Adipose tissue (tissue), 3 donors: ENCODE data around the gene TMEM138. TPM values are rescaled to one million over a fixed set of nuclear protein-coding genes. Genes with fewer than 3 reads are reported as not detected.
"Not testable (repeated sequence)": the region's sequence is repeated elsewhere in the genome, so short reads cannot be mapped to it uniquely, and the experiment has no call there.

Experiments used
- H3K27ac ChIP-seq: one replicate; pipeline ENCODE4 v1.5.1; 2013; ENCODE audit warnings: low read depth, low read length
- WGBS, 3 donors: extraction: QIAGEN DNeasy Blood & Tissue Kit; methylation state at CpG; one replicate each; pipeline ENCODE4 v1.1.7; 2013; 5-methylcytosine and 5-hydroxymethylcytosine counted together
- polyA plus RNA-seq, 3 donors: library from polyadenylated mRNA; stranded (reverse); fragments of 200-250 nt; gene quantifications; one replicate each; pipeline ENCODE4 v1.2.3, GENCODE V29; 2013
- donor health status: healthy with polysubstance abuse.
- donor health status: Bipolar disorder and iron deficiency.
- donor health status: healthy.

The TMEM138 gene
- polyA plus RNA-seq, 3 donors = 17.3 to 54.1 (median 46.8) TPM

GRCh38 chr11:61383859-61384258 is 21.7 kb downstream of the TMEM138 start:
- not testable (repeated sequence) for H3K27ac ChIP-seq
- WGBS, 3 donors = 92 to 98% (median 92%) methylated on average over 5 of the region's 5 CpGs

DNA sequence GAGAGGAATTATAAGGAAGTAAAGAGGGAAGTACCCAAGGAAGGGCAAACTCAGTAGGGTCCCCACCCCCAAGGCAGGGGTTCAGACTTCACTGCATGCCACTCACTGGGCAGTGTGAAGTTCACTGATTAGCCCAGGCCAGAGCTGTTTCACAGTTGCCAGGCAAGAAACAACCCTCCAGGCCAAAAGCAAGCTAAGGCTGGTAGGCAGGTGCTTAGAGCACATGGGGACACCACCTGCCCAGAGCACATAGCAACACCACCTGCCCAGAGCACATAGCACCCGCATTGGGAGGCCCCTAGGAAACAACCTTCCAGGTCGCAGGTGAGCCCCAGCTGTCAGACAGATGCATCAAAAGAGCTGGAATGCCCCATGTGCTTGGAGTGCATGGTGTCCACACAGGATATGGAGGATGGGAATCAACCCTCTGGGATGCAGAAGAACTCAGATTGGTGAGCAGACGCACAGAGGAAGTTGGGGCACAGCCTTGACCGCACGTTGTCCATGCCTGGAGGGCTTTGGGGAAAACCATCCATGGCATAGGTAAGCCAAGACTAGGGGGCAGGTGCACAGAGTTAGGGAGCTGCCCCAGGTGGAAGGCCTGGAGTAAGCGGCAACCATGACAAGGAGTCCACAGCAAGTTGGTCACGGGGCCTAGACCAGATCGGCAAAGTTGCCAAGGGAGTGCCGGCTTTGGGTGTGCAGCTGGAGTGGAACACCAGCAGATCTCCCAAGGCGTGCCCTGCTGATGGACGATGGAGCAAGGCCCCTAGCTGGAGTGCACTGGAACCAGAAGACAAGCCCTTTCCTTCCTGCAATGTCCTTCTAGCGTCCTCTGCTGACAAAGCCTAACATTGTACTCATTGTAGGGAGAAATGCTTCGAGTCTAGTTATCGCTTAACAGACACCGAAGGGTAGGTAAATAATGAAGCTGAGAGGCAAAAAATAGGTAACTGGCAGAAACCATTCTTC is 22.4 kb downstream of the TMEM138 start:
- no peak overlapping the region for H3K27ac ChIP-seq
- WGBS, 3 donors = 77 to 86% (median 85%) methylated on average over 15 of the region's 15 CpGs

- H3K27ac ChIP-seq = no peak overlapping the region
- WGBS, 3 donors = 52 to 73% (median 56%) methylated on average over 1 of the region's 1 CpG
These were observed 28.0 kb downstream of the TMEM138 start for GRCh38 chr11:61390161-61390560.

DNA sequence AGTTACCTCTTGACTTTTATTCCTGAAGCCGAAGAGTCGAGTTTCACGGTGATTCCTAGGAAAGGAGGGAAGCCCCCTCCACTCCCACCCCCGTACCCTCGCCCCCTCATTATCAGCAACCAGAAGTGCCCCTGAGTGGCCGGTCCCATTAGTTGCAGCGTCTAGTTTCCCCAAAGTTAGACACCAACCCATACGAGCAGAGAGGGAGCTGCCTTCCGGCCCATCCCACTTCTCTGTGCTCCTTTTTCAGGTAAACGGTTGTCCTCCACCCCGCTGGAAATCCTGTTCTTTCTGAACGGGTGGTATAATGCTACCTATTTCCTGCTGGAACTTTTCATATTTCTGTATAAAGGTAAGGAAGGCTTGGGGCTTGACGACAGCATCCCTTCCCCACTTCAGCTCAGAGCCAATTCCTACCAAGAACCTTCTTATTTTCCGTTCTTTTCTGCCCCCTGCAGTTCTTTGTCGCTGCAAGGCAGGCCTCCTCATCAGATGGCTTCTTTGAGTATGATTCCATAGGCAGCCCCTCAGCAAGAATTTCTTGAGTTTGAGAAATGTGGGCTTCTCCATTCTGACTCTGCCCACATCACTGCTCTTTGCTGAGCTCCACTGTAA is 30.9 kb downstream of the TMEM138 start:
- WGBS, 3 donors = 0 to 3% (median 2%) methylated on average over 15 of the region's 15 CpGs
- no peak overlapping the region for H3K27ac ChIP-seq

DNA sequence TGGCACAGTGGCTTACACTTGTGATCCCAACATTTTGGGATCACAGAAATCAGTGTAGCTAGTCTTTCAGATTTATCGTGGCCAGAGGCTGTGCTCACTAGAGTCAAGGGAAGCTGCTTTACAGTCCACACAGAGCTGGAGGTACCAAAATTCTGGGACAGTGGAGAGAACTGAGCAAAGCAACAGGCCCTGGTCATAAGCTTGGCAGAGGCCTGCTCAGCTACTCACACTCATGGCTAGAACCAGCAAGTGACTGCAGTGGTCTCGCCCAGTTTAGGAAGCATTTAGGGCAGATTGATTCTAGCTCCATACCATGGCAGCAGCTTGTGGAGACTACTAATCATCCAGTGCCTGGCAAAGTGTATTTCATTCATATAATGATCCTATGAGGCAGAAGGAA is 39.0 kb downstream of the TMEM138 start:
- WGBS, 3 donors = 86 to 90% (median 89%) methylated on average over 2 of the region's 2 CpGs
- no peak overlapping the region for H3K27ac ChIP-seq

- 91 to 94% (median 92%) methylated on average over 2 of the region's 2 CpGs for WGBS, 3 donors
- no peak overlapping the region for H3K27ac ChIP-seq
These were observed 39.4 kb downstream of the TMEM138 start for GRCh38 chr11:61401573-61401972.

DNA sequence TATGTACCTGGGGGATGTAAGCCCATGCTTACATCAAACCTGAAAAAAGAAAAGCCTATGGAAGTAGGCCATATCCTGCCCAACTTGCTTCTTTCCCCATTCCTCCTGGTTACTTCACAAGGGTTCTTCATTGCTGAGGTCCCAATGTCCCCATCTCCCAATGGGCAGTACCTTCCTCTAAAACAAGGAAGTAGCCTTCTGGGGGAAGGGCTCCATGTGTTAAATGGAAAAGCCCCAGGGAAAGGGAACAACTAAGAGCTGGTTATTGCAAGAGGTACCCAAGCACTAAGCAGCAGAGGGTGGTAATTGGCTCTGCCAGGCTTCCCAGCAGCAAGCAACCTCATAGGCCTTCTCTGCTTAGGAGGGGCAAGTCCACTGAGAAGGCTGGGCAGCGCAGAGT is 41.5 kb downstream of the TMEM138 start:
- WGBS, 3 donors = 97 to 100% (median 100%) methylated on average over 1 of the region's 1 CpG
- H3K27ac ChIP-seq = no peak overlapping the region

DNA sequence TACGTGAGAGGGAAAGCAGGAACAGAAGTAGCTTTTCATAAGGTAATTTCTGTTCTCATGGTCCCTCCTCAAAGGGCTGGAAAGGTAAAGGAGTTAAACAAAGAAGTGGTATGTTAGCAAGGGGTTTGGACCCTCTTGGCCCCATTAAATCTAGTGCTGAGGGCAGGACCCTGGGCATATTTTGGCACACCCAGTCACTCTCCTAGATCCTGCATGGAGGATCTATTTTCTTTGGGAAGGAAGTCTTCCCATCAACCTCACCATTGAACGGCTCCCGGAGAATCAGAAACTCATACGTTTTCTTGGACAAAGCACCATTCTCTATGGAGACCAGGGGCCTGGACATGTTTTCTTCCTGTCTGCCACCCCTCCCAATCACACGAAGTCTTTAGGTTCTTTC is 41.9 kb downstream of the TMEM138 start:
- no peak overlapping the region for H3K27ac ChIP-seq
- 67 to 75% (median 72%) methylated on average over 5 of the region's 5 CpGs for WGBS, 3 donors

DNA sequence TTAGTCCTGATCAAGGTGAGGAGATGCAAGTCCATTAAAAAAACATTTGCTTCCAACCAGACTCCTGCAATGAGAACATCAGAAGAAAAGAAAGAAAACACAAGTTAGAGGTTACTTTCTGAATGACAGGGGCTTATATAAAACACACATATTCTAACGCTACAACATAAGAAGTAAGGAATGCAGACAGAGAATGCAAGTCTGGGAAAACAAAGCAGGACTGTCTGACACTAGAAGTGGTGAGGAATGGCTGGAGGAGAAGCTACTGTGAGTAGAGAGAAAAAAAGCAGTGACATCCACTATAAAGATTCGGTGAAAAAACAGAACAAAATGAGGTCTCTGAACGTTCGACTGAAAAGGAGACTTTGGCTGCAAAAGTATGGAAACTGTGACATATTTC is 42.5 kb downstream of the TMEM138 start:
- 78 to 86% (median 84%) methylated on average over 4 of the region's 4 CpGs for WGBS, 3 donors
- H3K27ac ChIP-seq = no peak overlapping the region

DNA sequence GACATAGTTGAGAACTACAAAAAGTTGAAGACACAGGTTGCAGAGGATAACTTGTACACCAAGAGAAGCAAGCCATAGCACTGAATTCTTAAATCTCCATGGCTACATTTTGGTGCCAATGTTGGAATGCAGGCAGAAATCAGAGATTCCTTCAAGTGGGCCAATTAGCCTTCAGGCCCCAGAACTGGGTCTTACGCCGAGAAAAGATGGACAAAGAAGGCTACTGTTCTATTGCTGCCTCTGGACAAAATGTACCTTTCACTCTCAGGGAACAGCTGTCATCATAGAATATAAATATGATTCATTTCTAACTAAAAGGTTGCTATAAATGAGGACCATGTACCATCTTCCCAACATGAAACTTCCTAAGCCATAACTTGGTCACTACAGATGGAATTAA is 43.9 kb downstream of the TMEM138 start:
- 92 to 95% (median 94%) methylated on average over 2 of the region's 2 CpGs for WGBS, 3 donors
- no peak overlapping the region for H3K27ac ChIP-seq

GRCh38 chr11:61406991-61407728 is 45.0 kb downstream of the TMEM138 start:
- WGBS, 3 donors = 92 to 95% (median 95%) methylated on average over 5 of the region's 5 CpGs
- H3K27ac ChIP-seq = no peak overlapping the region

DNA sequence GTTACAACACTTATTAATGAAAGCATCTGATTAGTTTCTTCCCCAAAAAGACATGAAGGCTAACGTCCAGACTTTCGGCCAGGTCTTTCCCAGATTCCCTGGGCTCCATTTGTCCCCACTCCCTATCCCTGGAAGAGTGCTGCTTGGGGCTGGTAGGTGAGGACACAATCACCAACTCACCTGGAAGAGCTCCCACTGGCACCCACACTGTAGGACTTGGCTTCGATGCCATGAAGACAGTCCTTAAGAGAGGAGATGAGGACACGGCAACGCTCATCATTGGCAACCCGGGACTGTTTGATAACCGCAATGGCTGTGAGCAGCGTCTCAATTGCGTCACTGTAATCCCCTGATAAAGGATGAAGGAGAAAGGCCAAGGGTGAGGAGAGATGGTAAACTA is 49.4 kb downstream of the TMEM138 start:
- 68 to 78% (median 72%) methylated on average over 9 of the region's 9 CpGs for WGBS, 3 donors
- no peak overlapping the region for H3K27ac ChIP-seq

GRCh38 chr11:61413496-61413895 is 51.3 kb downstream of the TMEM138 start:
- no peak overlapping the region for H3K27ac ChIP-seq
- 63 to 82% (median 71%) methylated on average over 3 of the region's 3 CpGs for WGBS, 3 donors

GRCh38 chr11:61414547-61414946 is 52.4 kb downstream of the TMEM138 start:
- 35 to 91% (median 47%) methylated on average over 2 of the region's 2 CpGs for WGBS, 3 donors
- no peak overlapping the region for H3K27ac ChIP-seq

DNA sequence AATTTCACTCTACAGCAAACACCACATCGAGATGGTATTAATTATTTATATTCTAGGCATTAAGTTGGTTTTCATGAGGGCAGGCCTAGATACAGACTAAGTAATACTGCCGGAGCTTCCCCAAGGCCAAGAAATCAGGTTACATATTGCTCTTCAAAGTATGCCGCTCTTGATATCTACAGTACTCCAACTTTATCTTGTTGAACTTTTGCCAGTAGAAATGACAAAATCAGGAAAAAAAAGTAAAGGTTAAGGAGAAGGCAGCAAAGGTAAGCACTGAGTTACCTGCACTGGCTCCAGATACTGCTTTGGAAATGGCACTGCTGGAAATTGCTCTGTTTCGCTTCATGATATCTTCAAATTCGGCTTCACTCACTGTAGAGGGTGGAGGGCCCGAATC is 53.2 kb downstream of the TMEM138 start:
- no peak overlapping the region for H3K27ac ChIP-seq
- WGBS, 3 donors = 54 to 96% (median 92%) methylated on average over 6 of the region's 6 CpGs

- WGBS, 3 donors = 79 to 81% (median 80%) methylated on average over 3 of the region's 3 CpGs
- H3K27ac ChIP-seq = no peak overlapping the region
These were observed 54.8 kb downstream of the TMEM138 start for GRCh38 chr11:61416941-61417340.

DNA sequence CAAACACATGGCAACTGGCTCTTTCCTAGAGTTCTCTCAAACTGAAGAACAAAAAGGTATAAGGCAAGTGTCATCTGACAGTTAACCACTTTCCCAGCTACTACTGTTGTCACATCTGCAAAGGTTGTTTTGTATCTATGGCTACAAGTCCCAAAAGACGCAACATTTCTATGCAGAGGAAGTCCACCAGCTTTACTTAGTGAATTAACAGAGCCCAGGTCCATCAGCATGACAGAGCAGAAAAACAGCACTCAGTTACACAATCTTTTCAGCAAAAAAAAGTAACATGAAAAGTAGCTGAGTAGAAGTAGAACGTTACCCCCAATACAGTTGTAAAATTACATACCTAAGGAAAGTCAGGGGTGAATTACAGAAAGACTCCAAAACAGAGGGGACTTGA is 55.5 kb downstream of the TMEM138 start:
- H3K27ac ChIP-seq = no peak overlapping the region
- WGBS, 3 donors = 30 to 70% (median 32%) methylated on average over 2 of the region's 2 CpGs

DNA sequence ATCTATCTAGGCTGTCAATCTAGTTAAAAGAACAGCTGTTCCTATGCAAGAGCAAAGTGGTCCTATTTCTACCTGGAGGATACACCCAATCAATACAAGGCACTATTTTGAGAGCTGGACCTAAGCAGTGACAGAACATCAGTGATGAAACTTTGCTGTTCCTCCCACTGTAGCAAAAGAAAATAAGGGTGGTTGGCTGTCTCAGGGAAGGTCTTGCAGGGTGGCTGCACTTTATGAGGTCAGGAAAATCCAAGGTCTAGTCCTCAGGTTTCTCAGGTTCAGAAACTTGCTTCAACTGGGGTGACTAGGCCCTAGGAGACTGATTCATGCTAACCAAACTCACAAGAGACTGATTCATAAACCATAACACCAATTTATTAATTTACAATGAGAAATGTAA is 56.0 kb downstream of the TMEM138 start:
- H3K27ac ChIP-seq = peak overlapping the region; percentile 19
